NCI-H446 (cell line): ENCODE data around the gene DHX34.
"Not testable (repeated sequence)": the region's sequence is repeated elsewhere in the genome, so short reads cannot be mapped to it uniquely, and the experiment has no call there.

Experiments
- DNase-seq, 2 experiments: peaks; one replicate each; lab custom pipeline; 2025; lab: John Stamatoyannopoulos, UW

The DHX34 gene

DNA sequence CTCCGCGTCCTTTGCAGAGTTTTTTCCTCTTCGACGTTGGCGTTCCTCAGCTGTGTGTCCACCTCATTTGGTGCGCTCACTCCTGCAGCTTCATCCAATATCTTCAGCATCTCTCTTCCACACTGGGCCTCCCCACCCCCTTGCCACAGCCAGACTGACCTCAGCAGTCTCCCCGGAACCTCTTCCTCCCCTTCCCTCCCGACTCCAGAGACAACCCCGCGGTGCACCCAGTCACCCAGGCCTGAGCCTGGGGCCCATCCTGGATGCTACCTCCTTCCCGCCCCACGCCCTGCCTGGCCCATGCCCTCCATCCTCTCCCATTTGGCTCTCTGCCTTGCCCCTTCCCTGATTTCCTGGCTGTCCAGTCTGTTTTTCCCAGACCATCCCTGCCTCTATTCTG lies 25.2 kb upstream of the DHX34 start:
- DNase-seq: no peak

DNA sequence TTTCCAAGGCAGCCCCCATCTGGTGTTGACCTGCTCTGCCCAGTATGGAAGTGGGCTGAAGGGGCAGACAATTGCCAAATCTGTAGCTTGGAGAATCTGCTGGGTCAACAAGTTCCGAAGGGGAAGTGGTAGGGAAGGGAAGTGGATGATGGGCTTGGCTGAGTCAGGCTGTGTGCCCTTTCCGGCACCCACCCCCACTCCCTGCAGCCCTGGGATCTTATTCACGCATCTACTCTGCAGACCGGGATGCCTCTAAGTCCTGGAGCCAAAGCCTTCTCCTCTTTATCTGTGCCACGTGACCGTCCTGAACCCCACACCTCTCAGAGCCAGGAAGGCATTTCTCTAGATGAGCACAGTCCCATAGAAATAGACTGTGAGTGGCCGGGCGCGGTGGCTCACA lies 24.6 kb upstream of the DHX34 start:
- no peak for DNase-seq

DNA sequence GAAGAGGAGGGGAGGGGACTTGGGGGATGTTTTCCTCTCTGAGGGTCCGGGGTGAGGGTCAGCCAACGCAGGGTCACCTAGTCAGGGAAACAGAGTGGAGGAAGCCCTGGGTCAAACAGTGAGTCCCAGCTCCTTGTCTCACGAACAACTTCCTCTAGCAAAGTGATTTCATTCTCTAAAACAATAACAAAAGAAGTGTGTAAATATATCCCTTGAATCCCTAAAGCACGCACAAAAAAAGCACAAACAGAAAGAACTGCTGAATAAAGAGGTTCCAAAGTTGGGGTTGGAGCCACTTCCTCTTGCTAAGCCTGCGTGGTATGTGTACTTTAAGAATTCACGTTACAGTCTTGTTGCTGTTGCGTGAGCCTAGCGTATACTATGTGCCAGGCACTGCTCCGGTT lies 18.6 kb upstream of the DHX34 start:
- DNase-seq: no peak

DNA sequence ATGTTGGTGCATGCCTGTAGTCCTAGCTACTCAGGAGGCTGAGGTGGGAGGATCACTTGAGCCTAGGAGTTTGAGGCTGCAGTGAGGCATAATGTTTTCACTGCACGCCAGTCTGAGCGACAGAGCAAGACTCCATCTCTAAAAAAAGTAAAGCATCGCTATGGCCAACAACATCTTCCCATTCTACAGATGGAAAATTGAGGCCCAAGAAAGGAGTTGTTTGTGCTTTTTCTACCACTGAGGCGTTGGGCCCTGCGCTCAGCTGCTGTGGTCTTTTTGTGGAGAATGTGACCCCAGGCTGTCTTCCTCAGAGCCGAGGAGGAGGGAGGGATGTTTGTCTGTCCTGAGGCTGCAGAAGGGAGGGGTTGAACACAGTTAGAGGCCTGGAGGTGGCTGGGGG lies 17.6 kb upstream of the DHX34 start:
- DNase-seq: no peak

DNA sequence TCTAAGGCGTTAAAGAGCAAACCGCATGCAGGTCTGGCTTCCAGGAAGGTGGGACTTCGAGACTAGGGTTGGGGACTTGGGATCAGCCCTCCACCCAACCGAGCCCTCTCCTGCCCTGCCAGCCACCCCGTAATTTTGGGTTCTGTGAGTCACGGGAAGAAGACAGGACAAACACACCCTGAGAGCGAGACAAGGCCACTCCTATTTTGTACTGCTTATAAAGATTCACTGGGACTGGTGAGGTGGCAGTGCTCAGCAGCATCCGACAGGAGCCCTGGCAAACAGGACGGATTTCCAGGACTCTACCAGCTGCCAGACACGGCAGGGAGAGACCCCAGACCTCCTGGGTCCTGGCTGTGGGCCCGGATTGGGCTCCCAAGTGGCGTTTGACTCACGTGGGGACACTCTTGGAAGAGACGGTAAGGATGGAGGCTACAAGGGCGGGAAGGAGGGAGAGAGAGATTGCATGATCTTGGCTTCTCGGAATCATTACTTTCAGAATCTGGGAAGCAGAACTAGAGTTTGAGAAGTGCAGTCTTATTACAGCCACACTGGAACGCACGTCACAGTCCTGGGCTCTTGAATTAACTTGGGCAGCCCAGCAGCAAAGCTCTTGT lies 17.1 kb upstream of the DHX34 start, which contains the start of gene C5AR2:
TSS of gene C5AR2 (plus strand) at position 245 of the 617 bp plus-strand sequence. CDS start 8,625 bp downstream, outside the sequence.
- peak; percentile 32 to 73 for DNase-seq

DNA sequence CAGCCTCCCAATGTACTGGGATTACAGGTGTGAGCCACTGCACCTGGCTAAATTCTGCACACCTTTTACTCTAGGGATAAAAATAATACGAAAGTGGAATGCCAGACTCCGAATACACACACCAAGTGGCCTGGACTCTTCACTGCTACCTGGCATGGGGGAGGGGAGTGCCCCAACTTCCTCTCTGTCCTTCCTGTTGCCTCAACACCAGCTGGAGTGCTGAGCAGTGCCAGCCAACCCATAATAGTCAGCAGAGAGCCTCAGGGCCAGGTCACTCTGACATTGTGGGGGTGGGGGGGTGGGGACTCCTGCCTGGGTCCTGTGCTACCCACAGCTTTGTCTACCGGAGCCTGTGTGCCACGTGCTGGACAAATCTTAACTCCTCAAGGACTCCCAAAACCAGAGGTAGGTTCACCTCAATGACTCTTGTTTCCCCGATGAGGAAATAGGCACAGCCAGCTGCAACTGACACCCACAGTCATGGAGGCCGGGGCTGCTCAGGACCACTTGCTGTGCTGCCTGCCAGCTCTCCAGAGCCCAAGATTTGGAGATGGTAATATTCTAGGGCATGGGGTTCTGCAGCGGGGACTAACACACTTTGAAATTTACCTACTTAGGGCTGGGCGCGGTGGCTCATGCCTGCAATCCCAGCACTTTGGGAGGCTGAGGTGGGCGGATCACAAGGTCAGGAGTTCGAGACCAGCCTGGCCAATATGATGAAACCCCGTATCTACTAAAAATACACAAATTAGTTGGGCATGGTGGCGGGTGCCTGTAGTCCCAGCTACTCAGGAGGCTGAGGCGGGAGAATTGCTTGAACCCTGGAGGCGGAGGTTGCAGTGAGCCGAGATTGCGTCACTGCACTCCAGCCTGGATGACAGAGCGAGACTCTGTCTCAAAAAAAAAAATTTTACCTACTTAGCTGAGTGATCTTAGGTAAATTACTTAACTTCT lies 12.1 kb upstream of the DHX34 start:
- peak in 1 of 2 experiments; percentile 10 for DNase-seq

DNA sequence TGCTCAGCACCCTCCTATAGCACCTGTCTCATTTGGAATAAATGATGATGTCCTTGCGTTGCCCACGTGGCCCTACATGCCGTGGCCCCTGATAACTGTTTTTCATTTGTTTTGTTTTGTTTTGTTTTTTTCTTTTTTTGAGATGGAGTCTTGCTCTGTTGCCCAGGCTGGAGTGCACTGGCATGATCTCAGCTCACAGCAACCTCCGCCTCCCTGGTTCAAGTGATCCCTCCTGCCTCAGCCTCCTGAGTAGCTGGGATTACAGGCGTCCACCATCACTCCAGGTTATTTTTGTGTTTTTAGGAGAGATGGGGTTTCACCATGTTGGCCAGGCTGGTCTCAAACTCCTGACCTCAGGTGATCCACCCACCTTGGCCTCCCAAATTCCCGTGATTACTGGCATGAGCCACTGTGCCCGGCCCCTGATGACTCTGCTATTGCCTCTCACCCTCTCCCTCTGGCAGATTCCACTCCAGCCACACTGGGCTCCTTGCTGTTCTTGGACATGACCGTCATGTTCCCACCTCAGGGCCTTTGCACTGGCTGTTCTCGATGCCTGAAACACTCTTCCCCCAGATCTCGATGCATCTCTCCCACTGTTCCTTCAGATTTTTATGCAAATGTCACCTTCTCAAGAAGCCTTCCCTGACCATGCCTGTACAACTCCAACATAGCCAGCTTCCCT lies 9.8 kb upstream of the DHX34 start:
- DNase-seq: no peak

DNA sequence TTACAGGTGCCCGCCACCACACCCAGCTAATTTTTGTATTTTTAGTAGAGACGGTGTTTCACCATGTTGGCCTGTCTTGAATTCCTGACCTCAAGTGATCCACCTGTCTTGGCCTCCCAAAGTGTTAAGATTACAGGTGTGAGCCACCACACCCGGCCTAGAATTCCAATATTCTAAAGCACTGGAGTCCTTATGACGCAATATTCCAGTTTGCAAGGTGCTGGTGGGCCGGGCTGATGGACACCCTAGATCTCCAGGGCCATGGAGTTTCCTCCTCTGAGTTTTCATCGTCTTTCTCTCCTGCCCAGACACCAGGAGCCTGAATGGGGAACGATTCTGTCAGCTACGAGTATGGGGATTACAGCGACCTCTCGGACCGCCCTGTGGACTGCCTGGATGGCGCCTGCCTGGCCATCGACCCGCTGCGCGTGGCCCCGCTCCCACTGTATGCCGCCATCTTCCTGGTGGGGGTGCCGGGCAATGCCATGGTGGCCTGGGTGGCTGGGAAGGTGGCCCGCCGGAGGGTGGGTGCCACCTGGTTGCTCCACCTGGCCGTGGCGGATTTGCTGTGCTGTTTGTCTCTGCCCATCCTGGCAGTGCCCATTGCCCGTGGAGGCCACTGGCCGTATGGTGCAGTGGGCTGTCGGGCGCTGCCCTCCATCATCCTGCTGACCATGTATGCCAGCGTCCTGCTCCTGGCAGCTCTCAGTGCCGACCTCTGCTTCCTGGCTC lies 8.5 kb upstream of the DHX34 start:
- DNase-seq: no peak

DNA sequence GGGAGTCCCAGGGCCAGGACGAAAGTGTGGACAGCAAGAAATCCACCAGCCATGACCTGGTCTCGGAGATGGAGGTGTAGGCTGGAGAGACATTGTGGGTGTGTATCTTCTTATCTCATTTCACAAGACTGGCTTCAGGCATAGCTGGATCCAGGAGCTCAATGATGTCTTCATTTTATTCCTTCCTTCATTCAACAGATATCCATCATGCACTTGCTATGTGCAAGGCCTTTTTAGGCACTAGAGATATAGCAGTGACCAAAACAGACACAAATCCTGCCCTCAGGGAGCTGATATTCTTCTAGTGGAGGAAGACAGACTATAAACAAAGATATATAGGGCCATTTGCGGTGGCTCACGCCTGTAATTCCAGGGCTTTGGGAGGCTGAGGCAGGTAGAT lies 7.4 kb upstream of the DHX34 start:
- DNase-seq: no peak

DNA sequence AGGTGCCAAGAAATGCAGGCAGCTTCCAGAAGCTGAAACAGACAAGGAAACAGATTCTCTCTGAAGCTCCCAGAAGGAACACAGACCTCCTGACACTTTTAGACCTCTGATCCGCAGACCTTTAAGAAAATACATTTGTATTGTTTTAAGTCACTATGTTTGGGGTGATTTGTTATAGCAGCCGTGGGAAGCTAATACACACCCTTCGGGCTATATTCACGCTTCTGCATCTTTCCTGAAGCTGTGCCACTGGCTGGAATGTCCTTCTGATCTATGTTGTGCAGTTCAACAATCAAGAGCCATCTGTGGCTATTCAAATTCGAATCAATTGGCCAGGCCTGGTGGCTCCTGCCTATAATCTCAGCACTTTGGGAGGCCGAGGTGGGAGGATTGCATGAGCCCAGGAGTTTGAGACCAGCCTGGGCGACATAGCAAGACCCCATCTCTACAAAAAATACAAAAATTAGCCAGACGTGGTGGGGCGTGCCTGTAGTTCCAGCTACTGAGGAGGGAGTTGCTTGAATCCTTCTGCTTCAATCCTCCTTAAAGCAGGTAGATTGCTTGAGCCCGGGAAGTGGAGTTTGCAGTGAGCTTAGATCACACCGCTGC lies 5.8 kb upstream of the DHX34 start:
- DNase-seq: no peak

DNA sequence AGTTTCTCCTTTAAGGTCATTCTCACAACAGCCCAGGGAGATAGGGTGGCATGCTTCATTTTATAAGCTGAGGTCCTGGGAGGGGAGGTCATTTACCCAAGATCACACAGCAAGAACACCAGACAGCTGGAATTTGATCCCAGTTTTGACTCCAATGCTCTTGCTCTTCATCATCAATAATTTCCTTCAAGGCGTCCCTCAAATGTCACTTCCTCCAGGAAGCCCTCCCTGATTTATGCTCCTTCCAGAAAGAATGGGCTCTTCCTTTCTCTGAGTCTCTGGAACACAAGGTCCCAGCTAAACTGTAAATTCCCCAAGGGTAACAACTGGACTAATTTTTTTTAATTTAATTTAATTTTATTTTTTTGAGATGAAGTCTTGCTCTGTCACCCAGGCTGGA lies 4.7 kb upstream of the DHX34 start:
- no peak for DNase-seq

DNA sequence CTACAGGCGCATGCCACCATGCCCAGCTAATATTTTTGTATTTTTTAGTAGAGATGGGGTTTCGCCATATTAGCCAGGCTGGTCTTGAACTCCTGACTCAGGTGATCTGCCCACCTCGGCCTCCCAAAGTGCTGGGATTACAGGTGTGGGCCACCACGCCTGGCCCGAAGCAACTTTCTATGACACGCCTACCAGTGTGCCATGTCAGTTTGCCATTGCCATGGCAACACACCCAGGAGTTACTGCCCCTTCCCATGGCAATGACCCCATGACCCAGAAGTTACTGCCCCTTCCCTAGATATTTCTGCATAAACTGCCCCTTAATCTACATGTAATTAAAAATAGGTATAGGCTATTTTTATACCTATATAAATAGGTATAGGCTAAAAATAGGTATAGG lies 3.1 kb upstream of the DHX34 start:
- DNase-seq: not testable (repeated sequence)

DNA sequence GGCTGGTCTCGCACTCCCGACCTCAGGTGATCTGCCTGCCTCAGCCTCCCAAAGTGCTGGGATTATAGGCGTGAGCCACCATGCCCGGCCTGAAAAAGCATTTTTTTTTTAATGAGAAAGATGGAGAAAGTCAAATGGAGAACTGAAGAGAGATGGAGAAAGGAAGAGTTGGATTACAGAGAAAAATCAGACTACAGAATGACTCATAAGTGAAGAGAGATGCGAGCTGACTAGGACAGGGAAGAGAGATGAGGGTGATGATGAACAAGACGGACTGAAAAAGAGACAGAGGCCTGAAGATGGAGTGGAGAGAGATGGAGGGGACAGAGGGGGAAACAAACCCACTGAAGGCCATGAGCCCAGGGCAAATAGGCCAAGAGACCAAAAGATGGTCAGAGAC lies 1.5 kb downstream of the DHX34 start:
- no peak for DNase-seq

DNA sequence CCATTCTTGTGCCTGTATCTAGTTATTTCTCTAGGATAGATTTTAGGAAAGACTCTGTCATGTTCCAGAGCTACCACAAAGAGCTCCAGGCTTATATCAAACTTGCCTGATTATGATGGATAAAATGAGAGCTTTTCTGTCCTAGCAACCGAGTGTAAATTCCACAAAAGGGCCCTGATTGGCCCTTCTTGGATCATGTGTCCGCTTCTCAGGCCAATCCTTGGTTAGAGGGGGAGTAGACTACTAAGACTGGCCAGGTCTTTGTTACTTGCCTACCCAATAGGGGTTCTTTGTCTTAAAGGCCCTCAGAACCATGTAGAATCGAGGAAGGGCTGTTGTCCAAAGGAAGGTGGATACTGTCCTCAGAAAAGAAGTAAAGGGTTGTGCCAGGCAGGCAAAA lies 2.4 kb downstream of the DHX34 start:
- DNase-seq: peak; percentile 39 to 70

DNA sequence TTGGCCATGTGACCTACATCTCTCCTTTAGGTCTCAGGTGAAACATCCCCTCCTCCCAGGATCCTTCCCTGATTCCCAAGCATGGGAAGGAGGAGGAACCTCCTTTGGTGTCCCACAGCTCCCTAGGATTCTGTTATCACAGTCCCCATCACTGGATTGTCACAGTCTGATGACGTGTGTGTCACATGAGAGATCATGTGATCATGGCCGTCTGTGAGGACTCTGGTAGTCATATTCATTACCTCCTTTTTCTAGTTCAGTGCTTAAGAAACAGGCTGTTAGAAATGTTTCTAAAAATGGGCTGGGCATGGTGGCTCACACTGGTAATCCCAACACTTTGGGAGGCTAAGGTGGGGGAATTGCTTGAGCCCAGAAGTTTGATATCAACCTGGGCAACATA lies 3.0 kb downstream of the DHX34 start:
- no peak for DNase-seq

DNA sequence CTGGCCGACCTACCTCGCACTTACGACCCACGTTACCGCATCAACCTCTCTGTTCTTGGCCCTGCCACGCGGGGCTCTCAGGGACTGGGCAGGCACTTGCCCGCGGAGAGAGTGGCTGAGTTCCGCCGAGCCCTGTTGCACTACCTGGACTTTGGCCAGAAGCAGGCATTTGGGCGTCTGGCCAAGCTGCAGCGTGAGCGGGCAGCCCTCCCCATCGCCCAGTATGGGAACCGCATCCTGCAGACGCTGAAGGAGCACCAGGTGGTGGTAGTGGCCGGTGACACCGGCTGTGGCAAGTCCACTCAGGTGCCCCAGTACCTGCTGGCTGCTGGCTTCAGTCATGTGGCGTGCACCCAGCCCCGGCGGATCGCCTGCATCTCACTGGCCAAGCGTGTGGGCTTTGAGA lies 4.2 kb downstream of the DHX34 start:
- DNase-seq: no peak

DNA sequence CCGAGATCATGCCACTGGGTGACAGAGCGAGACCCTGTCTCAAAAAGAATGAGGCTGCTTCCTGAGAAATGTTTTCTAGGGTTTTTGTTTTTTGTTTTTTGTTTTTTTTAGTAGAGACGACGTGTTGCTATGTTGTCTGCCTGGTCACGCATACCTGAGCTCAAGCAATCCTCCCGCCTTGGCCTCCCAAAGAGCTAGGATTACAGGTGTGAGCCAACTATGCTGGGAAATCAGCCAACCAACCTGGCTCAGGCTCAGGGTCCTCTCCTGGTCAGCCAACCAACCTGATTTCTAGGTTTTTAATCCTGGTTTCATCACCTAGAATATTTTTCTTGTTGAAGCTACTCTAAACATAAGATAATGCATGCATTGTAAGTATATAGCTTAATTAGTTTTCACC lies 7.8 kb downstream of the DHX34 start:
- DNase-seq: no peak

DNA sequence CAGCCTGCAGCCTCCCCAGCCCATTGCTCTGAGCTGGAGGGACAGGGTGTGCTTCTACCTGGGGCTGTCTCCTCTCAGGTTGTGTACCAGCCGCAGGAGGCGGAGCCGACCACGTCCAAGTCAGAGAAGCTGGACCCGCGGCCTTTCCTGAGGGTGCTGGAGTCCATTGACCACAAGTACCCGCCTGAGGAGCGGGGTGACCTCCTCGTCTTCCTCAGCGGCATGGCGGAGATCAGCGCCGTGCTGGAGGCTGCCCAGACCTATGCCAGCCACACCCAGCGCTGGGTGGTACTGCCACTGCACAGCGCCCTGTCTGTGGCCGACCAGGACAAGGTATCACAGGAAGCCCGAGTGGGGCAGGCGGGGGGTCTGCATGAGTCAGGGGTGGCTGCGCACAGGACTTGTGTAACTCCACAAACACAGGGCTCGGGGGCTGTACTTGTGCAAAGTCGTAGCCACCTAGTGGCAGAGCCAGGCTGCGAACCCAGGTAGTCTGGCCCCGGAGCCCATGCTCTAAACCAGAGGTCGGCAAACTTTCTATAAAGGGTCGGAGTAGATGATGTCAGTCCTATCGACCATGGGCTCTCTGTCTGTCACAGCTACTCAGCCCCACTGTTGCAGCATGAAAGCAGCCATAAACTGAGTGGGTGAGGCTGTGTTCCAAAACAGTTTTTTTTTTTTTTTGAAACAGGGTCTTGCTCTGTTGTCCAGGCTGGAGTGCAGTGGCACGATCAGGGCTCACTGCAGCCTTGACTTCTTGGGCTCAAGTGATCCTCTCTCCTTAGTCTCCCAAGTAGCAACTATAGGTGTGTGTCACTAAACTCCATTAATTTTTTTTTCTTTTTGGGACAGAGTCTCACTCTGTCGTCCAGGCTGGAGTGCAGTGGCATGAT lies 8.9 kb downstream of the DHX34 start:
- no peak for DNase-seq

DNA sequence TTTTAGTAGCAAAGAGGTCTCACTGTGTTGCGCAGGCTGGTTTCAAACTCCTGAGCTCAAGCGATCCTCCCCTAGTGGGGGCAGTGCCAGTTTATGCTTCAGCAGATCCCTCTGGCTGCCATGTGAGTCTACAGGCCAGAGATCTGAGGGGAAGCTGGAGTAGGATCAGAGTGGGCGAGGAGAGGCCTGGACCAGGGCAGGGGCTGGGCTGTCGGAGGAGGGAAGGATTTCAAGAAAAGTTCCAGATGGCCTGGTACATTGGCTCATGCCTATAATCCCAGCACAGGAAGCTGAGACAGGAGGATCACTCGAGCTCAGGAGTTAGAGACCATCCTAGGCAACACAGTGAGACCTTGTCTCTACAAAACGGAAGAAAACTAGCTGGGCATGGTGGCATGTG lies 9.8 kb downstream of the DHX34 start:
- no peak for DNase-seq

DNA sequence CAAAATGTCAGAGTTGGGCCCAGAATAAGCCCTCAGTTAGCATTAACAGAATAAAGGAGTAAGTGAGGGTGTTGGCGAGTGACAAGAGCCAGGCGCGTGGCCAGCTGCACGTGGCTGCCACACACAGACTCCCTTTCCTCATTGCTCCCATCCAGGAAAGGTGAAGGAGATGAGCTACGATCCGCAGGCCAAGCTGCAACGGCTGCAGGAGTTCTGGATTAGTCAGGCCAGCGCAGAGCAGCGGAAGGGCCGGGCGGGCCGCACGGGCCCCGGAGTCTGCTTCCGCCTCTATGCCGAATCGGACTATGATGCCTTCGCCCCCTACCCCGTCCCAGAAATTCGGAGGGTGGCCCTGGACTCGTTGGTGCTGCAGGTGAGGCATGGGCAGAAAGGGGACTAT lies 13.2 kb downstream of the DHX34 start:
- no peak for DNase-seq
